ENCODE results near the gene HS1BP3.

HS1BP3 gene

GRCh38 chr2:20661421-20662307 is 10.8 kb upstream of the HS1BP3 start:
- H3K4me3 ChIP-seq (ENCODE audit: low read depth, low read length), result no peak overlapping the region
- TF ChIP-seq, protein P1, sequence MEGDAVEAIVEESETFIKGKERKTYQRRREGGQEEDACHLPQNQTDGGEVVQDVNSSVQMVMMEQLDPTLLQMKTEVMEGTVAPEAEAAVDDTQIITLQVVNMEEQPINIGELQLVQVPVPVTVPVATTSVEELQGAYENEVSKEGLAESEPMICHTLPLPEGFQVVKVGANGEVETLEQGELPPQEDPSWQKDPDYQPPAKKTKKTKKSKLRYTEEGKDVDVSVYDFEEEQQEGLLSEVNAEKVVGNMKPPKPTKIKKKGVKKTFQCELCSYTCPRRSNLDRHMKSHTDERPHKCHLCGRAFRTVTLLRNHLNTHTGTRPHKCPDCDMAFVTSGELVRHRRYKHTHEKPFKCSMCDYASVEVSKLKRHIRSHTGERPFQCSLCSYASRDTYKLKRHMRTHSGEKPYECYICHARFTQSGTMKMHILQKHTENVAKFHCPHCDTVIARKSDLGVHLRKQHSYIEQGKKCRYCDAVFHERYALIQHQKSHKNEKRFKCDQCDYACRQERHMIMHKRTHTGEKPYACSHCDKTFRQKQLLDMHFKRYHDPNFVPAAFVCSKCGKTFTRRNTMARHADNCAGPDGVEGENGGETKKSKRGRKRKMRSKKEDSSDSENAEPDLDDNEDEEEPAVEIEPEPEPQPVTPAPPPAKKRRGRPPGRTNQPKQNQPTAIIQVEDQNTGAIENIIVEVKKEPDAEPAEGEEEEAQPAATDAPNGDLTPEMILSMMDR (IDR thresholded peaks at IDR 0.05; ENCODE audit: borderline replicate concordance, insufficient read depth, low read depth, low read length), result peak; percentile 96

DNA sequence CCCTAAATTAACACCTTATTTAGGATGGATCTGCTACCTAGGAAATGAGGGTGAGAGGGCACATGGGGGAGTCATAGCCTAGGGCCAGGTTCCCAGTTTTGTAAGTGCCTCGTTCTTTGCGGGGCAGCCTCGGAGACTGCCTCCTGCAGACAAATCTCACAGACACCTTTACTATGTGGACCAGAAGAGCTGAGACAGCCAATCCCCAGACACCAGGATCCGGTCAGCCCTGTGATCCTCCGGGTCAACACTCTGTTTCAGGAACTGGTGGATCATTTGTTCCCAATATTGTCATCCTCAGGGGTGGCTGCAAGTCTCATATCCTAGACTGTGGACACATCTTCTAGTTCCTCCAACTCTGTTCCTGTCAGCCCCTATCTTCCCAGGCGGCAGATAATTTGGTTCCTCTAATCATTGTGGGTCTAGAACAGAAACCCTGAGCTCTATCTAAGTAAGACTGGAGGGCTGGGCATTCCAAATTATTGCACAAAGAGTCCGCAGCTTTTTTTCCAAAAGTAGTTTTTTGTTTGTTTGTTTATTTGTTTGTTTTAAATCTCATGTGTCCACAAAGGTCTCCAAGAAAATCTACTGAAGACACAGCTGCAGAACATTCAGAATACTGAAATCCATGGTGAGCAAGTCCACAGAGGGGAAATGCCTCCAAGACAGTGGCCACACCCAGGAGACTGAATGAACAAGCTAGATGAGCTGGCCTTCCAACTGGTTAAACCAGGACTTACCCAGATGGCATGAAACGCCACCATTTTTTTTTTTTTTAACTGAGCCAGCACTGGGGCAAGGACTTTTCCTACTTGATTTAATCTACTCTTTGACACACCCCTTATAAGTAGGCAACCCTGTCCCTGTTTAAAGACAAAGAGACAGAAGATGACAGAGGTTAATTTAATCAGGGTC is 9.9 kb upstream of the HS1BP3 start:
- TF ChIP-seq, protein P1 (IDR thresholded peaks at IDR 0.05; ENCODE audit: borderline replicate concordance, insufficient read depth, low read depth, low read length), result no peak
- H3K4me3 ChIP-seq (ENCODE audit: low read depth, low read length), result no peak overlapping the region

- TF ChIP-seq, protein P1 (IDR thresholded peaks at IDR 0.05; ENCODE audit: borderline replicate concordance, insufficient read depth, low read depth, low read length), result no peak
These were observed 6.8 kb upstream of the HS1BP3 start for GRCh38 chr2:20657522-20658235.

DNA sequence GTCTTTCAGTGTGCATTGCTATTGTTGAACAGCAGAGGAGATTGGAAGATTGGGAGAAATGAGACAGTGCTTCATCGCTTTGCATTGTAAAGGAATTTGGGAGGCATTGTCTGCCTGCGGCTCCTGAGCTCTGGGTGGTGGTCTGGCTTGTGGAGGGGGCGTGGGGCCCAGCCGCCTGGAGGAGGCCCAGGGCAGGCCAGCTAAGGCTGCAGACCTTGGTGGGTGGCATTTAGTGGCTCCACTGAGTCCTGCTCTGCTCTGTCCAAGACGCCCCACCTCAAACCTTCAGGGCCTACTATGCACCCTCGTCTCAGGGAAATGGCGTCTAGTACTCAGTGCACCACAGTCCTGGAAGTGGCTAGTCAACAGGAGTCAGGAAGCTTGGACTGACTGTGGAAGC is 5.7 kb upstream of the HS1BP3 start:
- TF ChIP-seq, protein P1 (IDR thresholded peaks at IDR 0.05; ENCODE audit: borderline replicate concordance, insufficient read depth, low read depth, low read length), result no peak
- no peak overlapping the region for H3K4me3 ChIP-seq (ENCODE audit: low read depth, low read length)

More at GRCh38 chr2:20657522-20658235, 6.8 kb upstream of the HS1BP3 start:
- no peak overlapping the region for H3K4me3 ChIP-seq (ENCODE audit: low read depth, low read length)

GRCh38 chr2:20654535-20654813 is 3.6 kb upstream of the HS1BP3 start:
- TF ChIP-seq, protein P1 (IDR thresholded peaks at IDR 0.05; ENCODE audit: borderline replicate concordance, insufficient read depth, low read depth, low read length), result no peak
- H3K4me3 ChIP-seq (ENCODE audit: low read depth, low read length), result no peak overlapping the region

DNA sequence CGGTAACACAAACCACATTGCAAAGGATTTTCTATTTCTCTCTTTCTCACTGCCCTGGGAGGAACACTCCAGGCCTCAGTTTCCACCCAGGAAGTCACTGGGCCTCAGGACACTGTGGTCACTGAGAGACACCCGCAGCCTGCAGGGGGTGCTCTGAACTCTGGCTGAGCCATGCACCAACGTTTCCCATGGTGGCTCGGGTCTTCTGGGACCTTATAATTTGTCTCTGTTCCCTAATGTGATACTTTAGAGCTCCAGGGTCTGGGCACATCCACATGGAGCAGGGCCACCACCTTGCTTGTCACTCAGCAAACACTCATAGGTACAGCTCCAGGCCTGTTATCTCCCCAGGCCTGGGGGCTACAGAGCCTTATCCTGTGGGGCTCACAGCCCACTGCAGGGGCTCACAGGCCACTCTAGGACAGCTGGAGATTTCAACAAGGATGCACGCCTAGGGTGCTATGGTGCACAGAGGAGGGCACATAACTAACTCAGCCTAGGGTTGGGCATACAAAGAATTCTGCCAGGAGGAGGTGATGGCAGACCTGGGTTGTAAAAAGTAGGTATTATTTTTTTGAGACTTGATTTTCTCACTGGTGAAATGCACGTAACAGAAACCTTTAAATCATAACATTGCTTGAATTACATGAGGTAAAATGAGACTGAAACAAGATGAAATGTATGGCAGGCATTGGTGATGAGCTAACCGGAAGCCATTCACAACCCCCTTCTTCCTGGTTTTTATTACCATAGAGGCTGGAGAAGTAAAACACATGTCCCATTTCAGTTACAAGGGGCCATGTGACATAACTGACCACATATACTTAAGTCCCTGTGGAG is 3.0 kb upstream of the HS1BP3 start:
- no peak overlapping the region for H3K4me3 ChIP-seq (ENCODE audit: low read depth, low read length)
- TF ChIP-seq, protein P1 (IDR thresholded peaks at IDR 0.05; ENCODE audit: borderline replicate concordance, insufficient read depth, low read depth, low read length), result 0 out of 2 replicates have a peak, but pooled peaks have one; percentile 7
